HG03280 (cell line): Measurements from ENCODE around the gene STK39.

Experiments used
- ATAC-seq: cut with Tn5 transposase; IDR thresholded peaks from one replicate; pipeline ENCODE4 v1.9.1; 2021; ENCODE audit warnings: mild to moderate bottlenecking, moderate library complexity; ENCODE audit not compliant: unreplicated experiment

STK39 gene

GRCh38 chr2:167965907-167966761, 281.3 kb downstream of the STK39 start:
- ATAC-seq, result no peak

DNA sequence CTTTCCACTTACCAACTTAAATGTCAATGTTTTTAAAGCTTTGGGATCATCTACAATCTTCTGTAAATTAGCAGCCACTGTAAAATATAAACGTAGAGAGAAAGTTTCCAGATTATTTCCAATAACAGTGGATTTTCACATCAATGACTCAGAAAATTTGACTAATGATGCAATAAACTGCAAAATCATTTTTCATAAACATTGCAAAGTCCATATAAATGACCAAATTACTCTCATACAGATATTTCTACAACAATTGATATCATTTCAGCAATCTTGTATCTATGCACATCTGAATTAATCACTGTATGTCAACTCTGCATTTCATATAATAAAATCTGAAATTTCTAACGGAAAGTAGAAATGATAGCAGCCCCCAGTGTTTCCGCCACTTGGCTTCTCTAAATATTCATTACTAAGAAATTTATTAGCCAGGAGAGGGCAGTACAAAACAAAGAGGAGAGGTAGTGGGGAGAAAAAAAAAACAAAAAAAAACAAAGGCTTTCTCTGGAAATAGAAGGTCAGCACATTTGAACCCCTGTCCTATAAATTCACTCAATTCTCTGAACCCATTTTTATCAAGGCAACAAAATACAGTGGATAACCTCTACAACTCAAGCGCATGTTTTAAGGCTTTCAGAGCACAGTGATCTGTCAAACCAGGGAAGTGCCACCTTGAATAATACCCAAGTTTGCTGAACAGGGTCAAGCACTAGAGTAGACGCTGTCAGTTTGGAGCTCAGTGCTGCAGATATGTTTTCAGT, 282.6 kb downstream of the STK39 start:
- no peak for ATAC-seq

DNA sequence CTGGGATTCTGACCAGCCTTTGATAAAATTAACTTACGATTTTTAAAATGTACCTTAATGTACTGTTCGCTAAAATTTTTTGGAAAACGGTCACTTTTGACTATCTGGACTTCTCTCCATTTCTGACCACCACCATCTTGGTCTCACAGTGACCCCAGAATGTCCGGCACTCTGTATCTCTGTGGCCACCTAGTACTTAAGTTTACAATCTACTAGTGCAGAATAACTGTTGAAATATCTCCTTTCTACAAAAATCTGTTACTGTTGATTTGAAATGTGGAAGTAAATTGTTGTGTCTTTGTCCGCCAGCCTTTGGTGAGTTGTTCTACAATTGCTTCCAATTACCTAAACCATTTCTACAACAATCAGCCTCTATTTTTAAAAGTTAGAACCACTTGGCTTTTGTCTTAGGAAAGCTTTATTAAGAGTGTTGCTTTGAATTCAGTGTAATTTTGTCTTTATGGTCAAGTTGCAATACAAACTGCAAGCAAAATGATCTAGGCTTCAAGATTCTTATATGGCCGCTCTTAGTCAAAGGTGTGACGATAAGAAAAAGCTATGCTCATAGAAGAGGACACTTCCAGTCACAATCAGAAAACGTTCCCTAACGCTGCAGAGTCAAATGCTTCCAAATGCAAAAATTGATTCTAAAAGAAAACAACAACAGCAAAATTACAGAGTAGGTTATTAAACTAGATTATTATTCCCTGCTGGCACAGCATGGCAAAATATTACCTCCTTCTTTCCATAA, 283.3 kb downstream of the STK39 start:
- ATAC-seq, result no peak

DNA sequence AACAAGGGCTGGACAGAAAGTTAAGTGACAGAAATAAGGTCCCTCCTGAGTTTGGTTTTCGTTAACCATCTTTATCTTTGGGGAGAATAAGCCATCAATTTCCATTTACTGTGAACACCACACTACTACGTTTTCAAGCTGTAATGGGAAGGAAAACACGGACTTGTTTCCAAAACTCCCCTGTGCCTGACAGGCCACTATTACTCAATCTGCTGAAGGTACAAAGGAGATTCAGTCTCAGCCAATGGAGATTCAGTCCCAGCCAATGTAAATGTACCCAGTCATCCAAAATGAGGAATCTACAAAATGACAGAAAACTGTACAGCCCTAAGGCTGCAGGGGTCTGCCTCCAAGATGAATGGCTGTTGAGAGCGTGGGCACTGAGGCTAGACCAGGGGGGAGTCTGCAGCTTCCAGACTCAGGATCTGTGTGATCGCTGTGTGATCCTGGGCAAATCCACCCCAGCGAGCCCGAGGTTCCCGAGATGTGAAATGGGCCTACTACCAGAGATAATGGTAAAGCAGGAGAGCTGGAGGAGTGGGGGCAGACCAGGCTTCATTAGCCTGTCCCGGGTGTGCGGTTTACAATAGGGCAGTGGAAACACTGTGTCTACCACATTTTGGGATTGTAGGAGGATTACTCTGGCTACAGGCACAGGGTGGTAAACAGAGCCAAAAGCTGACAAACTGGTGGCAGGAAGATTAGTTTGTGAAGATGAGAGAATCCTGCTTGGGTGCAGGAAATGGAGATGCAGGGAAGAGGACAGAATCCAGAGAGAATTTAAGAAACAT, 284.8 kb downstream of the STK39 start:
- no peak for ATAC-seq

DNA sequence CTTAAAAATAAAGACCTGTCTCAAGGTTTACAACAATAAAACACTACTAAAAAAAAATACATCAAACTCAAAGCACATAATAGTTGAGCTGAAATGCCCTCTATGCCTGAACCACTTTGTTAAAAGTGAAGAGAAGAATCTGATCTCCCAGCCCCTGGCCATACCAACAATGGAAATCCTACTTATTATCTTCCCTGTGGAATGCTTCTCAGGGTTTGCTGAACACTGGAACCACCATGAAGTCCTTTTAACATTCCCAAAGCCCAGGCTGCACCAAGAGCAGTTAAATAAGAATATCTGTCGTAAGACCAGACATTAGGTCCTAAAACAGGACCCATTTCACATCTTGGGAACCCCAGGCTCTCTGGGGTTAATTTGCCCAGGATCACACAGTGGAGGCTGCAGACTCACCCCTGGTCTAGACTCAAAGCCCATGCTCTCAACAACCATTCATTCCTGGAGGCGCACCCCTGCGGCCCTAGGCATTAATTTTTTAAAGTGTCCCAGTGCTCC, 285.8 kb downstream of the STK39 start:
- ATAC-seq, result no peak

- no peak for ATAC-seq
These were observed 287.2 kb downstream of the STK39 start for GRCh38 chr2:167960089-167960747.

- ATAC-seq, result no peak
These were observed 289.7 kb downstream of the STK39 start for GRCh38 chr2:167957662-167958061.

GRCh38 chr2:167955264-167955906, 292.0 kb downstream of the STK39 start:
- no peak for ATAC-seq

GRCh38 chr2:167954495-167954894, 292.9 kb downstream of the STK39 start:
- no peak for ATAC-seq

DNA sequence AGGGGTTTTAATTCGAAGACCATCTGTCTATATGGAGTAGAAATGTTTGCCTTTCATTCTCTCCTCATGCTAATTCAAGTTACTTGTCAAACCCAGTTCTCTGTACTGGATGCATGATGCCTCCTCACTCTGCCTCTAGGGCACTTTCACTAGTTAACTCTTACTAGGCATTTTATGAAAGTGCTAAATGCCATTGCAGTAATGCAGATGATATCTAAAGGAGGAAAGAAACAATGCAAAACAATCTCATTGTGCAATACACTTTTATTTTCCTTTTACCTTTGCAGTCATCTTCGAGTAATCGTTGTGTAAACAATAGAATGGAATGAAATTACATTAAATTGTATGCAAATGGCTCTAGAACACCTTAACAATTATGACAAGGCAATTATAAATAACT, 293.6 kb downstream of the STK39 start:
- no peak for ATAC-seq

- ATAC-seq, result no peak
These were observed 296.8 kb downstream of the STK39 start for GRCh38 chr2:167950571-167950970.

- no peak for ATAC-seq
These were observed 301.0 kb downstream of the STK39 start for GRCh38 chr2:167946441-167946841.

DNA sequence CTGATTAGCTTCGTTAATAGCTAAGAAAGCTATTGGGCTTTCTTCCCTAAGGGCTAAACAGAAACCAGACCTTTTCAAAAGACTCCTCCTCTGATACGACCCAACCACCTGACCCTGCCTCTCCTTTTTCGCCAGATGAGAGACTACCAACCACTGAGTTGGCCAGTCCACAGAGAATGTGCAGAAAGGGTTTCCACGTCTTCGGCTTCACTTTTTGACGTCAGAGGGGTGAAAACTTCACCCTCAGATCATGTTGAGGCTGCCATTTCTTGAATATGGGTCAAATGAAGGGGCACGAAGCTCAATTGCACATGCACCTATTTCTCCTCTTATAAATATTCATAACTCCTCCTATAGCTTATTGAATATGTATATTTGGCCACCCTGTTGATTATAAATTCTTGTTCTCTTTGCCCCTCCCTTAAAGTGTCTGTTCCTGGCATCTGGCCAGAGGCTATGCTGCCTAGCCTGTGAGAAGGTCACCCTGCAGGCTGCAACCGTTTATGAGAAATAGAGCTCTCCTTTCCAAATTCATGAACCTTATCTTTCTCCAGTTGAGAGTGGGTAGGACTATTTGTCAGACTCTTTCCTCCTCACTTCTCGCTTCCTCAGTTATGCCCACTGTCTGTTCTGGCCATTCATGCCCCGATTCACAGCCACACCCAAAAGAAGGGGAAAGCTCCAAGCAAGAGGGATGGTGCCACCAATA, 301.6 kb downstream of the STK39 start:
- ATAC-seq, result no peak

DNA sequence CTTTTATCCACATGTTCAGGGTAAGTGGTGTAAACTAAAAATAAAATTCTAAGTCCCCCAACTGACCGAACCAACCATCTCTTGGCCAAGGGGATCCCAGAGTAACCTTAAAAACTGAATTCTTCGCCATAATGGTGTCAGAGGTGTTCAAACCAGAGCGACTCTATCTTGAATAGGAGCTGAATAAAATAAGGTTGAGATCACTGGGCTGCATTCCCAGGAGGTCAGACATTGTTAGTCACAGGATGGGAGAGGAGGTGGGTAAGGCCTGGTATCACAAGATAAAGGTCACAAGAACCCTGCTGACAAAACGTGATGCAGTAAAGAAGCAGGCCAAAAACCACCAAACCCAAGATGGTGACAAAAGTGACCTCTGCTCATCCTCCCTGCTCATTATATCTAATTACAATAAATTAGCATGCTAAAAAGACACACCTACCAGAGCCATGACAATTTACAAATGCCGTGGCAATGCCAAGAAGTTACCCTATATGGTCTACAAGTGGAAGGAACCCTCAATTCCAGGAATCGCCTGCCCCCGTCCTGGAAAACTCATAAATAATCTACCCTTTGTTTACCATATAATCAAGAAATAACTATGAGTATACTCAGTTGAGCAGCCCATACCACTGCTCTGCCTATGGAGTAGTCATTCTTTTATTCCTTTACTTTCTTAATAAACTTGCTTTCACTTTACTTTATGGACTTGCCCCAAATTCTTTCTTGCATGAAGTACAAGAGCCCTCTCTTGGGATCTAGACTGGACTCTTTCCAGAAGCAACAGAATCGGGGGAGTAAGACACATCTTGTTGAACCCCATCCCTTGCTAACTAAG, 302.4 kb downstream of the STK39 start:
- no peak for ATAC-seq

DNA sequence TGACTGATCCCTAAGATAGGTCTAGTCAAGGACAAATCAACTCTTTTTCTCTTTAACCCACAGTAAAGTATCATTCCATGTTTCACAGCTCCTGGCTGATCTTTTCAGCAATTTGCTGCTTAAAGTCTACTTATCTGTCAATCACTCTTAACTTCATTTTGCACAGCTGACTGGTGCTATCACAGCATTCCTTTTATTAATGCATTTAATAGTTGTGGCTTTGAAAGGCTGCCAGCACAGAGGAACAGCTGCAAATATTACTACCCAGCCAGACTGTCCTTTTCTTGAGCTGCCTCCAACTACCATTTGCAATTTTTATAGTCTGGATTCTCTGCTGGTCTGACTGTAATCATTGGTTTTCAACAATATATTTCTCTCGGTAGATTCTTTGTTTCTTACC, 303.5 kb downstream of the STK39 start:
- ATAC-seq, result no peak

GRCh38 chr2:167943368-167943767, 304.0 kb downstream of the STK39 start:
- ATAC-seq, result no peak

DNA sequence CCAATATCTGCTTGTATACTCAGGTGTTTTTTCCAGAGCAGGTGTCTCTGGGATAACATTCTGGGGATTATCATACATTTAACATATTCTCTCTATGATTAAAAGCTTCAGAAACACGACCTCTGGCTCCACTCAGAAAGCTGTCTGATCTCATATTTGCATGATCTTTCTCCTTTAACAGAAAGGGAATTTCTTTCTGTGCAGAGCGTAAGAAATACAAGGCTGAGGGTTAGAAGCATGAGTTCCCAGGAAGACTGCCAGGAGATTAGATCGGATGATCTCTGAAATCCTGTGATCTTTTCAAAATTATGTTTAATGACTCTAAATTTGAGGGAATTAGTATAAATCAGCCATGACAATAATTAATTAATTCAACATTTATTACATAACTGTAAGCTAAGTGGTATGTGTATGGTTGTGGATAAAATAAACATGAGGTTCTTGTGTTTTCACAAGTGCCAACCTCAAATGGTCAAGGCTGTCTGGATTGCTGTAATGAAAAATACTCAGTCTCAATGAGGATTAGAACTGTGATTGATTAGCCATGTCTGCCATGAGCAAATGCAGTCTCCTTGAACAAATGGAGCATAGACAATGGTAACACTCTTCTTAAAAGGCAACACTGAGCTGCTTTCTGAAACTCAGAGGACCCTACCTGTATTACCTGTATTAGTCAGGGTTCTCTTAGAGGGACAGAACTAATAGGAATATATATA, 304.9 kb downstream of the STK39 start:
- ATAC-seq, result no peak
